ENCODE results near the gene BPIFB1. TPM values are rescaled to one million over a fixed set of nuclear protein-coding genes. Genes with fewer than 3 reads are reported as not detected.

The BPIFB1 gene
- total RNA-seq, 2 donors from 2014 or later: not detected

DNA sequence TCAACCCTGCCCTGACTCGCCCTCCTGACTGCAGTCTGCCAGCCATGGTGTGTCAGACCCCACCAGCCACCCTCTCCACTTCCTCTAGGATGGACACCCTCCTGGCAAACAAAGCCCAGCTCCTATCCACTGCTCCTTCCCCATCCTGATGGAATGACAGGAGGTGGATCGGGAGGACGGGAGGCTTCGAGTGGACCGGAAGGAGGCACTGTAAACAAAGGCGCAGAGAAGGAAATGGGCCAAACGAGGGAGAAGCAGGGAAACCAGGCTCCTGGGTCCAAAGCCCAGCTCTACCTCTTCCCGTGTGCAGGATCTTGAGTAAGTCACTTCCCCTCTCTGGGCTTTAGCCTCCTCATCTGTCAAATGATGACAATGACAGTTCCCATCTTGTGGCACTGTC, 40.2 kb downstream of the BPIFB1 start:
- Histone ChIP-seq H3K9me3 (no peaks in the 10 kb centered on the region), H3K4me3 (no peak overlapping the region), H3K27me3 (no peaks in the 10 kb centered on the region), H3K36me3 (replicated peaks in 1 of 2; ENCODE audit: insufficient read depth in 1 of 2, low read depth in 2 of 2) (no peaks in the 10 kb centered on the region), H3K4me1 (no peaks in the 10 kb centered on the region), H3K27ac (no peak overlapping the region)
- TF ChIP-seq, protein P1, sequence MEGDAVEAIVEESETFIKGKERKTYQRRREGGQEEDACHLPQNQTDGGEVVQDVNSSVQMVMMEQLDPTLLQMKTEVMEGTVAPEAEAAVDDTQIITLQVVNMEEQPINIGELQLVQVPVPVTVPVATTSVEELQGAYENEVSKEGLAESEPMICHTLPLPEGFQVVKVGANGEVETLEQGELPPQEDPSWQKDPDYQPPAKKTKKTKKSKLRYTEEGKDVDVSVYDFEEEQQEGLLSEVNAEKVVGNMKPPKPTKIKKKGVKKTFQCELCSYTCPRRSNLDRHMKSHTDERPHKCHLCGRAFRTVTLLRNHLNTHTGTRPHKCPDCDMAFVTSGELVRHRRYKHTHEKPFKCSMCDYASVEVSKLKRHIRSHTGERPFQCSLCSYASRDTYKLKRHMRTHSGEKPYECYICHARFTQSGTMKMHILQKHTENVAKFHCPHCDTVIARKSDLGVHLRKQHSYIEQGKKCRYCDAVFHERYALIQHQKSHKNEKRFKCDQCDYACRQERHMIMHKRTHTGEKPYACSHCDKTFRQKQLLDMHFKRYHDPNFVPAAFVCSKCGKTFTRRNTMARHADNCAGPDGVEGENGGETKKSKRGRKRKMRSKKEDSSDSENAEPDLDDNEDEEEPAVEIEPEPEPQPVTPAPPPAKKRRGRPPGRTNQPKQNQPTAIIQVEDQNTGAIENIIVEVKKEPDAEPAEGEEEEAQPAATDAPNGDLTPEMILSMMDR (IDR thresholded peaks at IDR 0.05): no peak
- TF ChIP-seq POLR2A (IDR thresholded peaks at IDR 0.05): no peak
- 49 to 65% methylated on average over 7 to 8 of the region's 8 CpGs for WGBS, 2 donors
- no peak for DNase-seq
- no peak for ATAC-seq
- intact Hi-C loops (cut with DNase I): no loop called here

DNA sequence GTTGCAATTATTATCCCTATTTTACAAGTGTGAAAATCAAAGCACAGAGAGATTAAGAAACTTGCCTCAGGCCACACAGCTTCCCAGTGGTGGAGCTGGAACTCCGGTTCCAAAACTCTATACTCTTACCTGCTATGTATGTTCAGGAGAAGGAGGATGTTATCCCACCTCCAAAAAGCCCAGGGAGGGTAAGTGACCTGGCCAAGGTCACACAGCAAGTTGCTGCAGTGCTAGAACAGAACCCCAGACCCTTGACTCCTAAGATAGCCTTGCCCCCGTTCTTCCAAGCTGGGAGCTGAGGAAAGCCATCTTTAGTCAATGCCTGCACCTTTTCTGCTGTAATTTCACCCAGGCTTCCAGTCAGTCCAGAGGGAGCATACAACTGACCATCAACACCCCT, 42.3 kb downstream of the BPIFB1 start:
- no peaks in the 10 kb centered on the region for H3K9me3 ChIP-seq
- H3K4me1 ChIP-seq: no peaks in the 10 kb centered on the region
- no peaks in the 10 kb centered on the region for H3K27me3 ChIP-seq
- no peak for ATAC-seq
- 71 to 81% methylated on average over 2 of the region's 2 CpGs for WGBS, 2 donors
- no peak for DNase-seq
- H3K27ac ChIP-seq: no peak overlapping the region
- no peak for TF ChIP-seq POLR2A (IDR thresholded peaks at IDR 0.05)
- TF ChIP-seq, protein P1 (IDR thresholded peaks at IDR 0.05): no peak
- no peak overlapping the region for H3K4me3 ChIP-seq
- H3K36me3 ChIP-seq (replicated peaks in 1 of 2; ENCODE audit: insufficient read depth in 1 of 2, low read depth in 2 of 2): no peaks in the 10 kb centered on the region
- intact Hi-C loops (cut with DNase I): no loop called here

DNA sequence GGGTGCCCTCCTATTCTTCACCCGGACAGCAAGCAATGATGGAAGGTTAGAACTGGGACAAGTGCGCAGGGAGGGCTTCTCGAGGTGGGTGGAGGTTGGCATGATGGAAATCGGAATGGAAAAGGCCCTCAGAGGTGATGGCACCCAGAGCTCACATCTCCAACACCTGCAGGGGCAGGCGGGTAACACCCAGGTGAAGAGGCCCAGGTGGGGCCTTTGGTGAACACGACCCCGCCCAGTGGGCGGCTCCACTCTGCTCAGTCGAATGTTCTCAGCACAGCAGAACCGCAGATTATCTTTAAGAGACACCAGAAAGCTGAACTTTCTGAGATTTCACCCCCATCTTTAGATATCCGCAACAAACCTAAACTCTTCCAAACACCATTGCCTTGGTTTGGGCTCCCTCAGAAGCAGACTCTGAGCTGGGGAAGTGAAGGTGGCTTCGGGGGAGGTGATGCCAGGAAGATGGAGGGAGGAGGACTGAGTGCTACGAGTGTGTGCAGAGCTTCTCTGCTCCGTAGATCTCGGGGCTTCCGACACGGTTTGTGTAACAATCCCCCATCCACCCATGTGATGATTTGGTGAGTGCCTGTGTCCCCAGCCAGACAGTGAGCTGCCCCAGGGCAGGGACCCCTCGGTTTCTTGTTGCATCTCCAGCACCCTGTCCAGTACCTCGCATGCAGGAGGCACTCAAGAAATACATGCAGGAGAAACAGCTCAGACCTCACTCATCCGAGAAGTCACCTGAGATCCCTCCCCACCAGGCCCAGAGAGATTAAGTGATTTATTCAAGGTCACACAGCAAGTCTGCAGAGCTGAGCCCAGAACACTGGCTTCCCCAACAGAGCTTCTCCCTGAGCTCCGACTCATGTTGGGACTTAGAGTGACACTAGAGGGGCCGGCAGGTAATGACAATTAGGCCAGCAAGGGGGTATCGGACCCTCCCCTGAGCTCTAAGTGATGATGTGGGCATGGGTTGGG, 45.4 kb downstream of the BPIFB1 start:
- no peak overlapping the region for H3K4me3 ChIP-seq
- intact Hi-C loops (cut with DNase I): no loop called here
- no peaks in the 10 kb centered on the region for H3K9me3 ChIP-seq
- no peak for DNase-seq
- 55 to 60% methylated on average over 13 to 23 of the region's 23 CpGs for WGBS, 2 donors
- no peaks in the 10 kb centered on the region for H3K36me3 ChIP-seq (replicated peaks in 1 of 2; ENCODE audit: insufficient read depth in 1 of 2, low read depth in 2 of 2)
- TF ChIP-seq, protein P1 (IDR thresholded peaks at IDR 0.05): no peak
- TF ChIP-seq POLR2A (IDR thresholded peaks at IDR 0.05): no peak
- no peak overlapping the region for H3K27ac ChIP-seq
- no peaks in the 10 kb centered on the region for H3K27me3 ChIP-seq
- no peak for ATAC-seq
- no peaks in the 10 kb centered on the region for H3K4me1 ChIP-seq

DNA sequence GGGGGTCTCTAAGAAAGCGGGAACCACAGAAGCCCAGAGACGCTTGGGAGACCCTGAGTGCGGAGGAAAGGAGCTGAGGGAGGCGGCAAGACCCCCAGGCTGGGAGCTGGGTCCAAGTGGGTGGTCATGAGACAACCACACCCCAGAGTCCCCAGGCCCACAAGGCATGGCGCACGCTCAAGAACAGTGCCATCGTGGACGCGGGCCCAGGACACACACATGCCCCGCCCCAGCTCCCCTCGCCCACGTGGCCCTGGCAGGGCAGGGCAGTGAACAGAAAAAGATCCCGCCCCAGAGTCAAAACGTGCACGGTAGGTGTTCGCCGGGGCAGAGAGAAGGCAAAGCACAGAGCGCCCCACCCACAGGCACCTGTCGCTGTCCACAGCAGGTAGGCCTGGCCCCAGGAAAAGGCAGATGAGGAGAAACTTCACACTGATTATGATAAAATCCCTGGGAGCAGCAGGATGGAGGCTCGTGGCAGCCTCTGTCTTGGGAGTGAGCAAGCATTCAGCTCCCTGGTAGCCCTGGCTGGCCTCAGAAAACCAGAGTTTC, 50.0 kb downstream of the BPIFB1 start:
- H3K27me3 ChIP-seq: no peaks in the 10 kb centered on the region
- H3K9me3 ChIP-seq: no peaks in the 10 kb centered on the region
- WGBS, 2 donors: 56 to 59% methylated on average over 16 to 20 of the region's 20 CpGs
- H3K36me3 ChIP-seq (replicated peaks in 1 of 2; ENCODE audit: insufficient read depth in 1 of 2, low read depth in 2 of 2): no peaks in the 10 kb centered on the region
- intact Hi-C loops (cut with DNase I): no loop called here
- ATAC-seq: no peak
- no peak for DNase-seq
- H3K27ac ChIP-seq: no peak overlapping the region
- no peaks in the 10 kb centered on the region for H3K4me1 ChIP-seq
- TF ChIP-seq POLR2A (IDR thresholded peaks at IDR 0.05): no peak
- TF ChIP-seq, protein P1 (IDR thresholded peaks at IDR 0.05): no peak
- no peak overlapping the region for H3K4me3 ChIP-seq
